Measurements from ENCODE around the gene UCK1. TPM values are rescaled to one million over a fixed set of nuclear protein-coding genes. Genes with fewer than 3 reads are reported as not detected.
A peak's percentile ranks its signal among the peaks of the same experiment; 100 is the strongest.

Gene UCK1
- total RNA-seq, 1 donor from 2014 or later = 26.9 TPM

DNA sequence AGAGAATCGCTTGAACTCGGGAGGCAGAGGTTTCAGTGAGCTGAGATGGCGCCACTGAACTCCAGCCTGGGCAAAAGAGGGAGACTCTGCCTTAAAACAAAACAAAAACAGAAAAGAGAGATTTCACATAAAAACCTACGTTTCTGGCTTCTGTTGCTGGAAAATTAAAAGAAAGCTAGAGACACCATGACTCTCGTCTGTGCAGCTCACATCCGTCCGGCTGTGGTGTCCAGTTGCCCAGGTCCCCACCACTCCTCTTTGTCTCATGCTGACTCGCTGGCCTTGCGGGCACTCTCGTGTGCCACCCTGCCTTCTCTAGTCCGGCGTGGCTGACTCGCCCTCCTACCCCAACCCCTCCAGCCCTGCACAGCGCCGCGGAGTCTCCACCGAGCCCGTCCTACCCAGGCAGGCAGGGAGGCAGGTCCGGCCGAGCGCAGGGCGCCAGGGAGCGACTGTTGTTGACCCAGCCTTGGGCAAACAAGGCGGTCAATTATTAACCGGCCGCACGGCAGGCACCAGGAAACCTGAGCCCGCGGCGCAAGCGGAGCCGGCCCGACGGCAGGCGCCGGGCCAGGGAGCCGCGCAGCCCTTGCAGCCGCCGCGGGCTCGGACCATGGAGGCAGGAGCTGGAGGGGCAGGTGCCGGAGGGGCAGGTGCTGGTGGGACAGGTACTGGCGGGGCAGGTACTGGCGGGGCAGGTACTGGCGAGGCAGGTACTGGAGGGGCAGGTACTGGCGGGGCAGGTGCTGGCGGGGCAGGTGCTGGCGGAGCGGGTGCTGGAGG is 14.1 kb upstream of the UCK1 start, which contains the start of gene PRRT1B:
TSS of gene PRRT1B (plus strand) at position 521 of the 783 bp plus-strand sequence. CDS start at position 614, 93 bp downstream.
- H3K4me1 Mint-ChIP-seq (ENCODE audit: low read depth) = no peaks in the 10 kb centered on the region

DNA sequence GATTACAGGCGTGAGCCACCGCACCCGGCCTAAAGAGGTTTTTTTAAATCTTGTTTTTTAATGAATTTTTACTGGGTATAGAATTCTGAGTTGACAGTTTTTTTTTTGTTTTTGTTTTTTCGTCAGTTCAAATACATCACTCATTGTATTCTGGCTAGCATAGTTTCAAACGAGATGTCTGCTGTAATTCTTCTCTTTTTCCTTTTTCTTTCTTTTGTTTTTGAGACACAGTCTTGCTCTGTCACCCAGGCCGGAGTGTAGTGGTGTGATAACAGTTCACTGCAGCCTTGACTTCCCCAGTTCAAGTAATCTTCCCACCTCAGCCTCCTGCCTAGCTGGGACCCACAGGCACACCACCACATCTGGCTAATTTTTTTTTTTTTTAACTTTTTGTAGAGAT is 12.1 kb upstream of the UCK1 start:
- H3K36me3 Mint-ChIP-seq (ENCODE audit: low read depth) = peaks cover 2% of the 10 kb centered on the region

More for the DNA sequence above, 14.1 kb upstream of the UCK1 start, which contains the start of gene PRRT1B:
- no peak within 1 kb of the TSS for H3K27ac Mint-ChIP-seq
- peaks cover 20% of the 10 kb centered on the region for H3K9me3 Mint-ChIP-seq
- H3K36me3 Mint-ChIP-seq (ENCODE audit: low read depth) = peaks cover 2% of the 10 kb centered on the region
- intact Hi-C loops (cut with micrococcal nuclease) = no loop called here
- DNase-seq (ENCODE audit: low spot score) = no peak
- H3K4me3 Mint-ChIP-seq = no peak within 1 kb of the TSS
- H3K27me3 Mint-ChIP-seq (ENCODE audit: insufficient read depth) = peaks cover 58% of the 10 kb centered on the region

DNA sequence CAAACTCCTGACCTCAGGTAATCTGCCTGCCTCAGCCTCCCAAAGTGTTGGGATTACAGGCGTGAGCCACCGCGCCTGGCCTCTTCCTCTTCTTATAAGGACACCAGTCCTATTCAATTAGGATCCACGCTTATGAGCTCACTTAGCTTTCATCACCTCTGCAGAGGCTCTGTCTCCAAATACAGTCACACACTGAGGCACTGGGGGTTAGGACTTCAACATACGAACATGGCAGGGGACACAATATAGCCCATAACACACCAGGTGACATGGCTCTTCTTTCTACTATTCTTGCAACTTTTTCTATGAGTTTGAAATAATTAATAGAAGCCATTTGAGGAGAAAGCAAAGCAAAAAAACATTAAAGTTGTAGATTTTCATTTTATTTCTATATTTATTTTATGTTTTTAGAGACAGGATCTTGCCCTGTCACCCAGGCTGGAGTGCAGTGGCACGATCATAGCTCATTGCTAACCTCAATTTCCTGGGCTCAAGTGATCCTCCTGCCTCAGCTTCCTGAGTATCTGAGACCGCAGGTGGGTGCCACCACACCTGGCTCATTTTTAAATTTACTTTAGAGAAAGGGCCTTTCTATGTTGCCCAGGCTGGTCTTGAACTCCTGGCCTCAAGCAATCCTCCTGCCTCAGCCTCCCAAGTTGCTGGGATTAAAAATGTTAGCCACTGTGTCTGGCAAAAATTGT is 8.3 kb upstream of the UCK1 start:
- DNase-seq (ENCODE audit: low spot score) = no peak
- H3K36me3 Mint-ChIP-seq (ENCODE audit: low read depth) = no peaks in the 10 kb centered on the region
- intact Hi-C loops (cut with micrococcal nuclease) = no loop called here
- H3K27me3 Mint-ChIP-seq (ENCODE audit: insufficient read depth) = peaks cover 14% of the 10 kb centered on the region
- H3K4me1 Mint-ChIP-seq (ENCODE audit: low read depth) = peaks cover 15% of the 10 kb centered on the region
- H3K4me3 Mint-ChIP-seq = no peak overlapping the region
- no peak overlapping the region for H3K27ac Mint-ChIP-seq
- peaks cover 18% of the 10 kb centered on the region for H3K9me3 Mint-ChIP-seq

More for the DNA sequence above, 12.1 kb upstream of the UCK1 start:
- H3K4me3 Mint-ChIP-seq = no peak overlapping the region
- peaks cover 20% of the 10 kb centered on the region for H3K9me3 Mint-ChIP-seq
- intact Hi-C loops (cut with micrococcal nuclease) = no loop called here
- H3K4me1 Mint-ChIP-seq (ENCODE audit: low read depth) = peaks cover 9% of the 10 kb centered on the region
- DNase-seq (ENCODE audit: low spot score) = no peak
- peaks cover 37% of the 10 kb centered on the region for H3K27me3 Mint-ChIP-seq (ENCODE audit: insufficient read depth)
- no peak overlapping the region for H3K27ac Mint-ChIP-seq

DNA sequence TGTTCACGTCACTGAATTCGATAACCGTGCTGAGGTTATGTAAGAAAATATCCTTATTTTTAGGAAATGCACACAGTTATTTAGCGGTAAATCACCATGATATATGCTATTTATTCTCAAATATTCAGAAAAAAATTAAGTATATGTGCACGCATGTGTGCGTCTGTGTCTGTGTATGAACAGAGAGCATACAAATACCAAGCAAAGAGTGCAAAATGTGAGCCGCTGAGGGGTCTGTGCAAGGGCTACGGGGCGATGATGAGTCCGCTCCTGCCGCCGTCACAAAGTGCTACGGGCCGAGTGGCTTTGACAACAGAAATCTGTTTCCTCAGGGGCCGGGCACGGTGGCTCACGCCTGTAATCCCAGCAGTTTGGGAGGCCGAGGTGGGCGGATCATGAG is 6.9 kb upstream of the UCK1 start:
- DNase-seq (ENCODE audit: low spot score) = no peak
- intact Hi-C loops (cut with micrococcal nuclease) = no loop called here
- H3K27ac Mint-ChIP-seq = no peak overlapping the region
- H3K4me1 Mint-ChIP-seq (ENCODE audit: low read depth) = peaks cover 16% of the 10 kb centered on the region
- H3K27me3 Mint-ChIP-seq (ENCODE audit: insufficient read depth) = peaks cover 4% of the 10 kb centered on the region
- no peak overlapping the region for H3K4me3 Mint-ChIP-seq
- peaks cover 4% of the 10 kb centered on the region for H3K9me3 Mint-ChIP-seq
- H3K36me3 Mint-ChIP-seq (ENCODE audit: low read depth) = no peaks in the 10 kb centered on the region

DNA sequence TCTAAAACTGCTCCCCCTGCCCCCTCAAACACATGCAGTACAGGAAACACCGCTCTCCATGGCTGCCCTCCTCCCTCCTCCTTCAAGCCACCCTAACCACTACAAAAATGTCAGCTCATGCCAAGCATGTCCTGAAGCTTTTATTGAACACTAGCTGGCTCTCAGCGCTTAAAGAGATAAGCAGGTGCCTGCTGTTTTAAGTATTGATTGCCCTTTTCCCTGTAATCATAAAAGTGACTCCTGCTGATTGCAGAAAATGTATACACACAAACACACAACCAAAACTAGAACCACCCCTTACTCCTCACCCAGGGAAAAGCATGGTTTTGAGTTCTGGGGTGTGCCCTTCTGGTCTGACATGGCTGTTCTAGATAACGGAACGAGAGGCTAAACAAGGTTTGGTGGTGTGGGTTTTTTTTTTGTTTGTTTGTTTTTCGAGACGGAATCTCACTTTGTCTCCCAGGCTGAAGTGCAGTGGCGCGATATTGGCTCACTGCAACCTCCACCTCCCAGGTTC is 3.7 kb upstream of the UCK1 start:
- Mint-ChIP-seq H3K36me3 (ENCODE audit: low read depth) (peaks cover under 1% of the 10 kb centered on the region), H3K9me3 (no peaks in the 10 kb centered on the region), H3K27ac (no peak overlapping the region), H3K27me3 (ENCODE audit: insufficient read depth) (peaks cover 1% of the 10 kb centered on the region), H3K4me3 (peak overlapping the region; percentile 37), H3K4me1 (ENCODE audit: low read depth) (peaks cover 18% of the 10 kb centered on the region)
- DNase-seq (ENCODE audit: low spot score) = no peak
- intact Hi-C loops (cut with micrococcal nuclease) = no loop called here

DNA sequence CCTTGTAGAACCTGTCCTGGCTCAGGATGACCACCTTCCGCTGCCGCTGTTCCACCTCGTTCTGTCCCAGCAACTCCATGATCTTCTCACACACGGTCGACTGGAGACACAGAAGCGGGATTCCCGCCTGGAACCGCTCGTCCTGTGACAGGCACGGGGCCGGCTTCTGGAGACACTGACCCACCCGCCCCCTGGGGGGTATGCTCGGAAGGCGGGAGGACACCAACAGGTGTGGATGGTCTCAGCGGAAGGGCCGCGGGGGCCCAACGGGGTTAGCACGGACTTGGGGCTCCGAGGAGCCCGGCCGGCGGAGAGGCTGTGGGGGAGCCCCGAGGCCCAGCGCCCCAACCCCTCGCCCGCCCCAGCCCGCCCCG is 530 bp downstream of the UCK1 start:
- no peak for DNase-seq (ENCODE audit: low spot score)
- intact Hi-C loops (cut with micrococcal nuclease) = no loop called here
- H3K36me3 Mint-ChIP-seq (ENCODE audit: low read depth) = peaks cover 17% of the 10 kb centered on the region
- H3K27ac Mint-ChIP-seq = peak overlapping the region; percentile 52
- H3K9me3 Mint-ChIP-seq = no peaks in the 10 kb centered on the region
- H3K27me3 Mint-ChIP-seq (ENCODE audit: insufficient read depth) = peaks cover 1% of the 10 kb centered on the region
- H3K4me3 Mint-ChIP-seq = peak overlapping the region; percentile 84
- peaks cover 13% of the 10 kb centered on the region for H3K4me1 Mint-ChIP-seq (ENCODE audit: low read depth)

DNA sequence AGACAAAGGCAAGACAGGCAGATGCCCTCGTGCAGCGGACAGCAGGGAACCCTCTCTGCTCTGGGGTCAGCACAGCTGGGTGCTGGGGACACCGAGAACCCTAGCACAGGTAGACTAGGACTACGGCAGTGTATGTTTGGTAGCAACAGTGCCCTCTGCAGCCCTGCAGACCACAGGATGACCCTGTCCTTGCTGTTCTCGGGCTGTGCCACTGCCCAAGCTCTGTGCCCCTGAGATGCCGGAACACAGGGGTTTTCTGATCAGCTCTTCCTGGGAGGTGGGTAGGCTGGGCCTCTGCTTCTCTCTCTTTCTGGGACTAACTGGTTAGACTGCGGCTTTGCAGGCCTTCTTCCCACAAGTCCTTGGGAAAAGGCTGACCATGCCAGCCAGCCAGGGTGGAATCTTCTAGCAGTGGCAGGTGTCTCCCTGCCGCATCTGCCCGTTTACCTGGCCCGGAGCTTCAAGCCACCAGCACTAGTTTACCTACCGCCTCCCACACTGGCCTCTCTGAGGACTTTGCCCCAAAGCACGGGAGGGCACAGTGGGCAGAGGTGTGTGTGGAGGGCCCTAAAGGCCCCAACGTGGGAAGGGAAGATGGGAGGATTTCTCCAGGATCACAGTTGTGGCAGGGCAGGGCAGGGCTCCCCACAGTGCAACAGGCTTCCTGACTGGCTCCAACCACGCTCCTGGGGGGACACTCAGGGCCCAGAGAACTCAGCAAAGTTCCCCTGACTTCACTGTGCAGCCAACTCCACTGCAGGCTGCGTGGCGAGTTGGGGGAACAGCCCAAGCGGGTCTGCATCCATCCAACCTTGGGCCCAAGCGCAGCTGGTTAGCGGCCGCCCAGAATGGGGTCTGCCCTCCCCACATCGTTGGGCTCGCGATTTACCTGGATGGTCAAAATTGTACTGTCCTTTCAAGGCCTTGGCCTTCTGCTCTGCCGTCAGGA is 1.2 kb downstream of the UCK1 start:
- peaks cover 12% of the 10 kb centered on the region for H3K4me1 Mint-ChIP-seq (ENCODE audit: low read depth)
- H3K27me3 Mint-ChIP-seq (ENCODE audit: insufficient read depth) = peaks cover 1% of the 10 kb centered on the region
- intact Hi-C loops (cut with micrococcal nuclease) = no loop called here
- no peak for DNase-seq (ENCODE audit: low spot score)
- peak overlapping the region; percentile 84 for H3K4me3 Mint-ChIP-seq
- H3K36me3 Mint-ChIP-seq (ENCODE audit: low read depth) = peaks cover 17% of the 10 kb centered on the region
- H3K27ac Mint-ChIP-seq = peak overlapping the region; percentile 52
- H3K9me3 Mint-ChIP-seq = no peaks in the 10 kb centered on the region

DNA sequence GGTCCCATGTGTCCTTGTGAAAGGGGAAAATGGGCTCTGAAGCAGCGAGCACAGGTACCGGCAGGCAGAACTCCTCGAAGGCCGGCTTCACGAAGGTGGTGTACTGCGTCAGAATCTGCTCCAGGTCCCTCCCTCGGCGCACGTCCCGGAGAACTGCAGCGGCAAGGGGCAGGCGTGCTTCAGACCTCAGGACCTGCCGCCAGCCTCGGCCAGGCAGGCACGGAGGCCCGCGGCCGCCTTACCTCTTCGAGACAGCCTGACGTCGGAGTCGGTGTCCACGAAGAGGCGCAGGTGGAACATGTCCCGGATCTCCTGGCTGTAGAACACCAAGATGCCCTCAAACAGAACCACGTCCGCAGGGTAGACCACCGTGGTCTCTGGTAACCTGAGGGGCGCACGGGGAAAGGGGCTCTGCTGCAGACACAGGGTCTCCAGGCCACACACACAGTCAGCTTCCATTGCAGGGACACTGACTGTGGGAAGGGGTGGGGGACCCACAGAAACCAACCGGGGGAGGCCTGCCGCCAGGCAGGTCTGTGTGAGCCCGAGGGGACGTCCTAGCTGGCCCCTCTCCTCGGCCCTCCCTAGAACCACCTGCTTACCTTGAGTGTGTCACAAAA is 2.1 kb downstream of the UCK1 start:
- Mint-ChIP-seq H3K4me1 (ENCODE audit: low read depth) (peaks cover 5% of the 10 kb centered on the region), H3K27me3 (ENCODE audit: insufficient read depth) (no peaks in the 10 kb centered on the region), H3K4me3 (peak overlapping the region; percentile 84), H3K9me3 (no peaks in the 10 kb centered on the region), H3K36me3 (ENCODE audit: low read depth) (peaks cover 22% of the 10 kb centered on the region), H3K27ac (no peak overlapping the region)
- intact Hi-C loops (cut with micrococcal nuclease) = no loop called here
- no peak for DNase-seq (ENCODE audit: low spot score)

DNA sequence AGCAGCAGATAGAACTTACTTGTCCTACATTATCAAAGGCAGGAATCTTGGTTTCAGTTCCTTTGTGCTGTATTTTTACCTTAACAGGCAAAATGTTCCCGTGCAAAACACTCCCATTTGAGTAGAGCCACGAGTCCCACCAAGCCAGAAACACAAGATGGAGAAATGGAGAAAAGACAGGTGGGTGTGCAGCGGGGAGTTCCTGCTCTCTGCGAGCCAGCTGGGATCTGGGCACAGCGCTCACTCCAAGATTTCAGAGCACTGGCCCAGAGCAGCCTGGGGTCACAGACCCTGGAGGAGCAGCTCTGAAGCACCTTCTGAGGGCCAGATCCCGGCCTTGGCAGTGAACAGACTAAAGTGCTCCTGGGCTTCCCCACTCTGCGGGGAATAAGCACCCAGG is 2.9 kb downstream of the UCK1 start:
- peak overlapping the region; percentile 78 for H3K4me3 Mint-ChIP-seq
- peak overlapping the region; percentile 73 for H3K27ac Mint-ChIP-seq
- H3K9me3 Mint-ChIP-seq = no peaks in the 10 kb centered on the region
- peaks cover 5% of the 10 kb centered on the region for H3K4me1 Mint-ChIP-seq (ENCODE audit: low read depth)
- intact Hi-C loops (cut with micrococcal nuclease) = no loop called here
- no peak for DNase-seq (ENCODE audit: low spot score)
- peaks cover 22% of the 10 kb centered on the region for H3K36me3 Mint-ChIP-seq (ENCODE audit: low read depth)
- no peaks in the 10 kb centered on the region for H3K27me3 Mint-ChIP-seq (ENCODE audit: insufficient read depth)

DNA sequence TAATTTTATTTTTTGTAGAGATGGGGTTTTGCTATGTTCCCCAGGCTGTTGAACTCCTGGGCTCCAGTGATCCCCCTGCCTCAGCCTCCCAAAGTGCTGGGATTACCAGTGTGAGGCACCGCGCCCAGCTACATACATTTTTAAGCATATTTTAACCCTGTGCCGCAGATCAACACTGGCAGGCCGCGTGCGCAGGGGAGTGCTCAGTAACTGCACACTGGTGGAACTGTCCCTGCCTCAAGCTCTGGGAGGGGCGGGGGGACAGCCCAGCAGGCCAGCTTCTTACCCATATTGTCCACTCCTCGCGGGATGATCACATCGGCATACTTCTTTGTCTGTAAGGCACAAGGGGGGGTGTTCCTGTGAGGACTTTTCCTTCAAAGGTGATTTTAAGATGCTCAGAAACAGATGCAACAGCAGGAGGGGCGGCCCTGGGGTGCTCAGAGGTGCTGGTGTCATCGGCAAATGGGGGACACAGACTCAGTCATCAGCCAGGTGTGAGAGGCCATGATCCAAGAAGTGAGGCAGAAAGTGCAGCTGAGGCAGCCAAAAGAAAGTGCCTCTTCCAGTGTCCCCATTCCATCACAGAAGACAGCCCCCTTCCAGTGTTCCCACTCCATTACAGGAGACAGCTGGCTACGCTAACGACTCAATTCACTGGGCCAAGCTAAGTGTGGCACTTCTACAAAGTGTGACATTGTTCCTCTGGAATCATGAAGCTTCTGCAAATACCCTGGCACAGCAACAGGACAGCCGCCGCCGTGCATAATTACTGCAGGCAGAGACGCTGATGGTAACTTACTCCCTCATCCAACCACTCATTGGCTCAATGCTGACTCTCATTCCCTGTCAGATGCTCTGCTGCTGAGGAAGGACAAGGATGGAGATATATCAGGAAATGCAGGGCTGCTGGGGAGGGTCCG is 5.2 kb downstream of the UCK1 start:
- intact Hi-C loops (cut with micrococcal nuclease) = no loop called here
- no peak overlapping the region for H3K4me3 Mint-ChIP-seq

DNA sequence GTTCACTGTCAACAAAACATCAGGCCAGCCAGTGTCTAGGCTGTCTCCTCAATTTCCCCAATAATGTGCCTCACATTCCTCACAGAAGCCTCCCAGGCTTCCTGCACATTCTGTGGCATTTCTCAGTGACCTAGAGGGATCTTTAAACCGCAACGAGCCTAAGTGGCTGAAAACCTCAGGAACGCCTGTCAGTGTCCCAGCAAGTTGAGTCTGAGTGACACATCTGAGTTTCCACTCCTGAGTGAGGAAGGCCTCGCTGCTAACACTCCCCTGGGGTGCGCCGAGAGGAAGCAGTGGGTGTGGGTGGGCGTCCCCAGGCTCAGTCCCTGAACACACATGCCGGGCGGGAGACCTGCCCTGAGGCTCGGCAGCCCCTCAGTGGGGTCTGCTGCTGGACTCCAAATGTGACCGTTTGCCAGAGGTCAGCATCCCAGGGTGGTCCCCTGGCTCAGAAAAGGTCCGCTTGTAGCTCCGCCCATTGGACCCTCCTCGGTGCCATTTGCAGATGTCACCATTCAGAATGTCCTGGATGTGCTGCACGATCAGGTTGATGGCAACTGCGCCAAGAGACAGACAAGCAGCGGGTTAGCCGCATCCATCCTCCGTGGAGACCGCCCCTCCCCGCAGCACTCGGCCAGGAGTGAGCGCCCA is 6.3 kb downstream of the UCK1 start:
- intact Hi-C loops (cut with micrococcal nuclease) = no loop called here
- no peak for DNase-seq (ENCODE audit: low spot score)
- peaks cover 1% of the 10 kb centered on the region for H3K27me3 Mint-ChIP-seq (ENCODE audit: insufficient read depth)
- no peak overlapping the region for H3K27ac Mint-ChIP-seq
- no peak overlapping the region for H3K4me3 Mint-ChIP-seq
- H3K36me3 Mint-ChIP-seq (ENCODE audit: low read depth) = peaks cover 37% of the 10 kb centered on the region
- no peaks in the 10 kb centered on the region for H3K9me3 Mint-ChIP-seq
- H3K4me1 Mint-ChIP-seq (ENCODE audit: low read depth) = peaks cover 3% of the 10 kb centered on the region

More for the DNA sequence above, 5.2 kb downstream of the UCK1 start:
- DNase-seq (ENCODE audit: low spot score) = no peak
- peaks cover 36% of the 10 kb centered on the region for H3K36me3 Mint-ChIP-seq (ENCODE audit: low read depth)
- no peaks in the 10 kb centered on the region for H3K27me3 Mint-ChIP-seq (ENCODE audit: insufficient read depth)
- no peaks in the 10 kb centered on the region for H3K9me3 Mint-ChIP-seq
- peaks cover 5% of the 10 kb centered on the region for H3K4me1 Mint-ChIP-seq (ENCODE audit: low read depth)
- H3K27ac Mint-ChIP-seq = no peak overlapping the region
